Activated T-cell treated with anti-CD3 and anti-CD28 coated beads, Interleukin-2, amount 50 U/mL, for 24 hours (primary cell): ENCODE results near the gene ARHGAP8.

Source experiments
- DNase-seq: peaks from one replicate; pipeline ENCODE4 v3.0.0-alpha.2; 2020
- H3K27ac Mint-ChIP-seq: 2 replicates; pipeline ENCODE4 v1.8.0; 2020; ENCODE audit warnings: mild to moderate bottlenecking, mixed read lengths
- H3K27me3 Mint-ChIP-seq: 2 replicates; pipeline ENCODE4 v1.8.0; 2020; ENCODE audit warnings: mixed read lengths
- H3K36me3 Mint-ChIP-seq: 2 replicates; pipeline ENCODE4 v1.8.0; 2020; ENCODE audit warnings: low read depth, mixed read lengths
- H3K4me1 Mint-ChIP-seq: 2 replicates; pipeline ENCODE4 v1.8.0; 2020; ENCODE audit warnings: low read depth, mixed read lengths
- H3K4me3 Mint-ChIP-seq: 2 replicates; pipeline ENCODE4 v1.8.0; 2020; ENCODE audit warnings: mild to moderate bottlenecking, moderate library complexity, mixed read lengths
- H3K9me3 Mint-ChIP-seq: 2 replicates; pipeline ENCODE4 v1.8.0; 2020; ENCODE audit warnings: mixed read lengths

Gene ARHGAP8

GRCh38 chr22:44824271-44824670, 71.9 kb downstream of the ARHGAP8 start:
- Mint-ChIP-seq H3K9me3 (no peaks in the 10 kb centered on the region), H3K4me3 (no peak overlapping the region), H3K4me1 (no peaks in the 10 kb centered on the region), H3K36me3 (no peaks in the 10 kb centered on the region), H3K27ac (no peak overlapping the region), H3K27me3 (peaks cover 18% of the 10 kb centered on the region)
- no peak for DNase-seq

- Mint-ChIP-seq H3K36me3 (no peaks in the 10 kb centered on the region), H3K4me1 (no peaks in the 10 kb centered on the region), H3K27ac (no peak overlapping the region), H3K4me3 (no peak overlapping the region), H3K9me3 (no peaks in the 10 kb centered on the region), H3K27me3 (peaks cover 18% of the 10 kb centered on the region)
- no peak for DNase-seq
Measured at GRCh38 chr22:44825310-44826150, 73.2 kb downstream of the ARHGAP8 start.

DNA sequence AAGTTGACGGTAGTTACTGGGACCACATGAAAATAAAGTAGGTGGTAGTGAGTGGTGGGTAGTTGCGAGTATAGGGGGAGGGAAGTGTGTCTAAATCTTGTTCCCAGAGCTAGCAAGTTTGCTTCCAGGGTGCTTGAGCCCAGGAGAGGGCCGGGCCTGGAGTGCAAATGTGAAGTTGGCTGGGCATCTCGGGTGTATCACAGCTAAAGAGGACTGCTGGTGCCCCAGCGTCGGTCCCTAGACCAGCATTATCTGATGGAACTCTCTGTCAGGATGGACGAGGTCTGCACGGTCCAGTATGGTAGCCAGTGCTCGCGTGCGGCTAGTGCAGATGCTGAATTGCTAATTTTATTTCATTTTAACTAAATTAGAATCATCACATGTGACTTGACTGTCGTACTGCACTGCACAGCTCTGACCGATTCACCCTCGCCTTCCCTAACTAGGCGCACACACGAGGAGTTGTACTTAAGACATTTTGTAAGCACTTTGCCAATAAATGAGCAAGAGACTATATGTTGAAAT, 75.4 kb downstream of the ARHGAP8 start:
- DNase-seq: no peak
- Mint-ChIP-seq H3K27me3 (peaks cover 19% of the 10 kb centered on the region), H3K27ac (no peak overlapping the region), H3K9me3 (no peaks in the 10 kb centered on the region), H3K36me3 (no peaks in the 10 kb centered on the region), H3K4me3 (no peak overlapping the region), H3K4me1 (no peaks in the 10 kb centered on the region)

GRCh38 chr22:44828193-44828592, 75.8 kb downstream of the ARHGAP8 start:
- DNase-seq: peak; percentile 44
- H3K36me3 Mint-ChIP-seq: no peaks in the 10 kb centered on the region
- peaks cover 17% of the 10 kb centered on the region for H3K27me3 Mint-ChIP-seq
- H3K4me3 Mint-ChIP-seq: no peak overlapping the region
- H3K27ac Mint-ChIP-seq: no peak overlapping the region
- no peaks in the 10 kb centered on the region for H3K4me1 Mint-ChIP-seq
- no peaks in the 10 kb centered on the region for H3K9me3 Mint-ChIP-seq

- peaks cover 15% of the 10 kb centered on the region for H3K9me3 Mint-ChIP-seq
- H3K36me3 Mint-ChIP-seq: no peaks in the 10 kb centered on the region
Measured at GRCh38 chr22:44831885-44832284, 79.5 kb downstream of the ARHGAP8 start.

DNA sequence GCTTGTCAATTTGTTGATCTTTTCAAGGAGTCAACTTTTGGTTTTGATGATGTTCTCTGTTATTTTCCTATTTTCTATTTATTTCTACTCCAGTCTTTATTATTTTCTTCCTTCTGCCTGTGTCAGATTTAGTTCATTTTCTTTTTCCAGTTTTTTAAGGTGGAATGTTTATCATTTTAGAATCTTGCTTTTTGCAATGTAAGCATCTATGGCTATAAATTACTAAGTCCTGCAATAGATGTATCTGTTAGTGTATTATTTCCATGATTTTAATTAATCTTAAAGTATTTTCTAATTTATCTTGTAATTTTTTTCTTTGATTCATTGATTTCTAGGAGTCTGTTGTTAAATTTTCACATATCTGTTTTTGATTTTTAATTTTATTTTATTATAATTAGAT, 81.7 kb downstream of the ARHGAP8 start:
- Mint-ChIP-seq H3K36me3 (no peaks in the 10 kb centered on the region), H3K27me3 (peaks cover 16% of the 10 kb centered on the region), H3K9me3 (peaks cover 15% of the 10 kb centered on the region), H3K4me3 (no peak overlapping the region), H3K27ac (no peak overlapping the region), H3K4me1 (no peaks in the 10 kb centered on the region)
- DNase-seq: no peak

More at GRCh38 chr22:44831885-44832284, 79.5 kb downstream of the ARHGAP8 start:
- no peaks in the 10 kb centered on the region for H3K4me1 Mint-ChIP-seq
- peaks cover 26% of the 10 kb centered on the region for H3K27me3 Mint-ChIP-seq
- no peak overlapping the region for H3K27ac Mint-ChIP-seq
- no peak overlapping the region for H3K4me3 Mint-ChIP-seq
- DNase-seq: no peak

DNA sequence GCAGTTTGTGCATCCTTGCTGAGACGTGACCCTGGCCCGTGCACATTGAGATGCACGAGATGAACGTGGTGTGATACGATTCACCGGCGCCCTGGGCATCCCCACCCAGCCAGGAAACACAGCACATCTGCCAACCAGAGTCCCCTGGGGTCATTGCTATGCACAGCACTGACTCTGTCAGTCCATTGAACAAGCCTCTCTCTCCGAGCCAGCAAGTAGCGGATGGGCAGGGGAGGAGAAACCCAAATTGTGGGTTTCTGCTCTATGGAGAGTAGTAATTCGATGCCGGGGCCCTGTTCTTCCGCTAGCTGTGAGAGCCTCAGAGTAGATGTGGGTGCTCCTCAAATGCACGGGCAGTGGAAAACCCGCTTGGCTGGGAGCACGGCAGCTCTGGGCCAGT, 85.1 kb downstream of the ARHGAP8 start:
- DNase-seq: no peak
- H3K9me3 Mint-ChIP-seq: peaks cover 15% of the 10 kb centered on the region
- H3K27ac Mint-ChIP-seq: no peak overlapping the region
- H3K4me3 Mint-ChIP-seq: no peak overlapping the region
- no peaks in the 10 kb centered on the region for H3K36me3 Mint-ChIP-seq
- no peaks in the 10 kb centered on the region for H3K4me1 Mint-ChIP-seq
- H3K27me3 Mint-ChIP-seq: peaks cover 30% of the 10 kb centered on the region

DNA sequence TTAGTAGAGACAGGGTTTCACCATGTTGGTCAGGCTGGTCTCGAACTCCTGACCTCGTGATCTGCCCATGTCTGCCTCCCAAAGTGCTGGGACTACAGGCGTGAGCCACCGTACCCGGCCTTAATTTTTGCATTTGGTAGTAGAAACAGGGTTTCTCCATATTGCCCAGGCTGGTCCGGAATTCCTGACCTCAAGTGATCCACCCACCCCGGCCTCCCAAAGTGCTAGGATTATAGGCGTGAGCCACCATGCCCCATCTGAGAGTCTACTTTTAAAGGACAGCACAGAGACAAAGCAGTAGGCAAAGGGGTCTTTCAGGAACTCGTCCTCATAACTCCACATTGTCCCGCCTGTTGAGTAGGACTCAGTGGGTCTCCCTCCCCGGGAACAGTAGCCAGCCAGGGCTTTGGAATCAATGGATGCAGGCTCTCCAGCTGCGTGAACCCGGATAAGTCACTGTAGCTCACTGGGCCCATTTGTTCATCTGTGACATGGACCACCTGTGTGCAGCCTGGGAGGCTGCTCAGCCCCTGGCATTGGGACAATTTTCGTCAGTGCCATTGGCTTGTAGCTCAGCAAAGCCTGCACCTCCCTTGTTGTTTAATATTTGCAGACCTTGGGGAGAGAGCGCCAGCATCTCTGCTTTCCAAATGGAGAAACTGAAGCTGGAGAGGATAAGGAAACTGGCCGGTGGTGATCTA, 86.1 kb downstream of the ARHGAP8 start:
- no peaks in the 10 kb centered on the region for H3K4me1 Mint-ChIP-seq
- H3K4me3 Mint-ChIP-seq: no peak overlapping the region
- no peak overlapping the region for H3K27ac Mint-ChIP-seq
- H3K9me3 Mint-ChIP-seq: peaks cover 15% of the 10 kb centered on the region
- no peaks in the 10 kb centered on the region for H3K36me3 Mint-ChIP-seq
- peaks cover 27% of the 10 kb centered on the region for H3K27me3 Mint-ChIP-seq
- no peak for DNase-seq

- no peak for DNase-seq
- peaks cover 23% of the 10 kb centered on the region for H3K27me3 Mint-ChIP-seq
- peaks cover 12% of the 10 kb centered on the region for H3K9me3 Mint-ChIP-seq
- no peaks in the 10 kb centered on the region for H3K36me3 Mint-ChIP-seq
- H3K4me1 Mint-ChIP-seq: no peaks in the 10 kb centered on the region
- H3K4me3 Mint-ChIP-seq: no peak overlapping the region
- H3K27ac Mint-ChIP-seq: no peak overlapping the region
Measured at GRCh38 chr22:44839061-44839460, 86.7 kb downstream of the ARHGAP8 start.

DNA sequence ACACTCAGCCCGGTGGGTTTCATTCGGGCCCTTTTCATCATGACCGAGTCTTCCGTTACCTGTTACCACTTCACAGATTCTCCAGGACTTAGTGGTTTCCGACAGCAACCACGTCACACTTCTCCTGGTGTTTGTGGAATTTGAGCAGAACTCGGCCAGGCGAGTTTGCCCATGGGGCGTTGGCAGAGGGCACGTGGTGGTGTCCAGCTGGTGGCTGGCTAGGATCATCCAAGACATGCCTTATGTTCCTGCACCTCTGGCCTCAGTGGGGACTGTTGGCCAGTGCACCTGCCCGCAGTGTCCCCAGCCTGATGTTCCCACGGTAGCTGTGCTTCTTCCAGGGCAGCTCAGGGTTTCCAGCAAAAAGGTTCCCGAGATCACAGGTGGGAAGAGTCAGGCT, 87.3 kb downstream of the ARHGAP8 start:
- DNase-seq: no peak
- Mint-ChIP-seq H3K4me3 (no peak overlapping the region), H3K27ac (no peak overlapping the region), H3K36me3 (no peaks in the 10 kb centered on the region), H3K9me3 (peaks cover 7% of the 10 kb centered on the region), H3K27me3 (peaks cover 23% of the 10 kb centered on the region), H3K4me1 (no peaks in the 10 kb centered on the region)

GRCh38 chr22:44840611-44841322, 88.4 kb downstream of the ARHGAP8 start:
- no peak overlapping the region for H3K4me3 Mint-ChIP-seq
- peaks cover 20% of the 10 kb centered on the region for H3K27me3 Mint-ChIP-seq

GRCh38 chr22:44842417-44842816, 90.0 kb downstream of the ARHGAP8 start:
- H3K36me3 Mint-ChIP-seq: no peaks in the 10 kb centered on the region
- no peaks in the 10 kb centered on the region for H3K4me1 Mint-ChIP-seq
- H3K9me3 Mint-ChIP-seq: no peaks in the 10 kb centered on the region
- no peak for DNase-seq
- peaks cover 16% of the 10 kb centered on the region for H3K27me3 Mint-ChIP-seq
- H3K27ac Mint-ChIP-seq: no peak overlapping the region
- H3K4me3 Mint-ChIP-seq: no peak overlapping the region

More at GRCh38 chr22:44840611-44841322, 88.4 kb downstream of the ARHGAP8 start:
- Mint-ChIP-seq H3K36me3 (no peaks in the 10 kb centered on the region), H3K9me3 (peaks cover 3% of the 10 kb centered on the region), H3K4me1 (no peaks in the 10 kb centered on the region), H3K27ac (no peak overlapping the region)
- DNase-seq: no peak

GRCh38 chr22:44845191-44845590, 92.8 kb downstream of the ARHGAP8 start:
- H3K27me3 Mint-ChIP-seq: peaks cover 13% of the 10 kb centered on the region
- no peak for DNase-seq
- no peaks in the 10 kb centered on the region for H3K36me3 Mint-ChIP-seq
- no peaks in the 10 kb centered on the region for H3K9me3 Mint-ChIP-seq
- no peak overlapping the region for H3K27ac Mint-ChIP-seq
- H3K4me3 Mint-ChIP-seq: no peak overlapping the region
- H3K4me1 Mint-ChIP-seq: no peaks in the 10 kb centered on the region

DNA sequence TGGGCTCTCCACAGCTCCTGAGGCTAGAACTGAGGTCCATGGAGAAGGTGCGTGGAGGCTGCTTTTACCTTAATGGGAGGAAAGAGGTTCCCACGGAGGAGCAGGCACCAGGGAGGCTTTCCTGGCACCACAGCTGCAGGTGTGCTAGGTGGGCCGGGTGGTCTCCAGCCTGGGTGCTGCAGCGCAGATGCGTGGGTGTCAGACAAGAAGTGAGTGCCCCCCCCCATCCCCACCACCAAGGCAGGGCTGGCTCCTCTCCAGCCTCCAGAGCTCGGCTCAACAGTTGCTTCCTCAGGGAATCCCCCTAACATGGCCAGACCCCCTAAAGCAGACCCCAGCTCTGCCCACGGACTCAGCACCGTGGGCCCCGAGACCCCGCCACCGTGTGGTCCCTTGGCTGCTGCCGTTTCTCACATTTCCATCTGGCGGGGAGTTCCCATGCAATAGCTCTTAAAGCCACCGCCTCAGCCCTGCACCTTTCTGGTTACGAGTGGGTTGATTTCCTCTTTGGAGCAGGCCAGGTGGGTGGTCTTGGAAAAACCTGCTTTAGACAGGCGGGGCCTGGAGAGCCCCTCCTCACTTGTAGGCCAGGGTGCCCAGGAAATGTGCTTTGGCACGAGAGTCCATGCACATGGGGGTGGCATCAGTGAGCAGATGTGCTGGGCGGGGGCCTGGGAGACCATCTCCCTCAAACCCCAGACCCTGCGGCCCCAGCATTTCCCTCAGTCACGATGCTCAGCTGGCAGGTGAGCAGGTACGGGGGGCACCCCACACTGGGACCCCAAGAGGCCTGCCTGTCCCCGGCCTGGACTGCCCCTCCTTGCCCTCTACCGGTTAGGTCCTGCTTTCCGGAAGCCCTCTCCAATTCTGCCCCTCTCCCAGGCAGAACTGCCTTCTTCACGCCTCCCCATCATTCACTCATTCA, 93.7 kb downstream of the ARHGAP8 start:
- DNase-seq: no peak
- H3K9me3 Mint-ChIP-seq: no peaks in the 10 kb centered on the region
- no peaks in the 10 kb centered on the region for H3K36me3 Mint-ChIP-seq
- no peak overlapping the region for H3K4me3 Mint-ChIP-seq
- peaks cover 7% of the 10 kb centered on the region for H3K27me3 Mint-ChIP-seq
- no peaks in the 10 kb centered on the region for H3K4me1 Mint-ChIP-seq
- H3K27ac Mint-ChIP-seq: no peak overlapping the region
